T-helper 22 cell (primary cell): ENCODE data around the gene MED27.

Experiments used
- DNase-seq: peaks from one replicate; pipeline ENCODE4 v3.0.0-alpha.2; 2020; ENCODE audit warnings: low read depth

Gene MED27

DNA sequence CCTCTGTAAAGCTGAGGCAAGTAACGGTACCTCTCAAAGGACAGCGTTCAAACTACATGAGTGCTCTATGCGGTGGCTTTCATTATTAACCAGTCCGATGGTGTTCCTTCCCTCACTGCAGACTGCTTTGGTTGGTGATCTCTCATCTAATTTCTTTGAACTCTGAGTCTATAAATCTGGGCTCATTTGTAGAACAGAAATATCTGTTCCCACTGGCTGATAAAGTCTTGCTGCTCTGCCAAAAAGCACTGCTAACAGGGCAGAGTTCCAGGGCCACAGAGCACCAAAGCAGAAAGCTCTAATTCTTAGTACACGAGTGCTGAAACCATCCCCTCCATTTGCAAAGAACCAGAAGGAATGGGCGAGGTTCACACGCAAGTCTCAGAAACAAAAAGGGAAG is 81.9 kb downstream of the MED27 start:
- no peak for DNase-seq

DNA sequence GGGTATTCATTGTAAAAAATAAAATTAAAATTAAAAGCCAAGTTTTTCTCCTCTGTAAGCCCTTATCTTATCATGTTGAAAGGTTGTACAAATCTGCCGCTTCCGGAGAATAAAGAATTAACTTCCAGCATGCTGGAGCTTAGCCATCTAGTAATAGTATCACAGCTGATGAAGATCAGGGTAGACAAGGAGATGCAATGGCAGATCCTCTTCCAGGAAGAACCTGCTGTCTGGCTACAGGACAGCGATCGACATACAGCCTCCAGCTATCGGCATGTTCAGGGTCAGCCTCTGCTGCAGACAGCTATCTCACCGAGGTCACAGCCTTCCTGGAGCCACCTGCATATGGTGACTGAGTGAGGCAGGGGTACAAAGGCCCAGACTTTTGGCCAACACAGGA is 82.6 kb downstream of the MED27 start:
- DNase-seq = no peak

GRCh38 chr9:131995382-131995781 is 84.3 kb downstream of the MED27 start:
- DNase-seq = no peak

DNA sequence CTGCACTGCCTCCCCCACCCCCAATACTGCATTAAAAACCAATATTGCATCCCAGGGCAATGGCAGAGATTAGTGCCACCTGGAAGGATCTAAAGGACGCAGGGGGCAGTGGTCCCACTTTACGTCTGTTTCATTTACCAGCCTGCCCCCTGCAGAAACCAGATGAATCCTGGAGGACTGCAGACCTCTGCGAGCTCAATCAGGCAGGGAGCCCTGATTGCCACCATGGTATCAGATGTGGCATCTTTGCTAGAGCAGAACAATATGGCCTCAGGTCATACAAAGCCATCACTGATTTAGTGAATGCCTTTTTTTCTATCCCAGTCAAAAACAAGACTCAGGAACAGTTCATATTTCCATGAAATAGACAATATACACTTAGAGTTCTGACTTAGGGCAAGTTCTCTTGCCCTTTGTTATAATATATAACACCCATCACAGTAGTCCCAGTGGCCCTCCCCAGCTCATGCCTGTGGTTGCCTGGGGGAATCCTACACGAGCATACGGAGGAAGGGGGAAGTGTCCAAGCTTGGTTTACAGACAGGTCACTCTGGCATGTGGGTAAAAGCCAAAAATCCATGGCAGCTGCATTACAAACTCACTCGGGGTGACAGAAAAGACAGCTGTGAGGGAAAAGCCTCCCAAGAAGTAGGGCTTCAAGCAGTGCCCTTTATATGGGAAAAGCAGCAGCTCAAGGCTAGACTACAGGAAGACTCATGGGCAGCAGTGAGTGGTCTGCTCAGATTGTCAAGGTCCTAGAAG is 85.1 kb downstream of the MED27 start:
- no peak for DNase-seq

DNA sequence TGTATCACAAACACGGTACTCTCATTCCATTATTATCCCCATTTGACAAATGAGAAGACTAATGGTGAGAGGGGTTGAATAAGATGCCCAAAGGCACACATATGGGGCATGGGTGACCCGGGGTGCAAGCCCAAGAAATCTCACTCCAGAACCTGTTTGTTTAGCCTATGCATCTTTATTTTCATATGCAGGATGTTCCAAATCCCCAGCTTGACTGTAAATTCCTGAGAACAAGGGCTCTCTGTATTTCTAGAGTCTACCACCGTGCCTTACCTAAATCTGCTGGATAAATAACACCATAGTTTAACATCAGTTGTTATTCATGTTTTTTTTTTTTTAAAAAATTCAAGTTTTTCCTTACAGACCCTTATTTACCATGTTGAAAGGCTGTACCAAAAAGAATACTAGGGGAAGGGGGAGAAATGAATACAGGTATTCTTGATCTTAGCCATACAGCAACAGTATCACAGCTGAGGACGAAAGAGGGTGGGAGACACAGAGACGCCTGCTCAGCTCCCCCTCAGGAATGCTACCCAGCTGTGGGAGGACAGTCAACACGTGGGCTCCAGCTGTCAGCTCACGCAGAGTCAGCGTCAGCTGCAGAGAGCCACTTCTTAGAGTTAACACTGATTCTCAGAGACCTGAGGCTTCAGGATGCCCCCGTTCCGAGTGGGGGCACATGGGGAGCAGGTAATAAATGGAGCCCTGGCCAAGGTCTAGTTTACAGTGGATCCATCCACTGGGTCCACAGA is 86.6 kb downstream of the MED27 start:
- no peak for DNase-seq

DNA sequence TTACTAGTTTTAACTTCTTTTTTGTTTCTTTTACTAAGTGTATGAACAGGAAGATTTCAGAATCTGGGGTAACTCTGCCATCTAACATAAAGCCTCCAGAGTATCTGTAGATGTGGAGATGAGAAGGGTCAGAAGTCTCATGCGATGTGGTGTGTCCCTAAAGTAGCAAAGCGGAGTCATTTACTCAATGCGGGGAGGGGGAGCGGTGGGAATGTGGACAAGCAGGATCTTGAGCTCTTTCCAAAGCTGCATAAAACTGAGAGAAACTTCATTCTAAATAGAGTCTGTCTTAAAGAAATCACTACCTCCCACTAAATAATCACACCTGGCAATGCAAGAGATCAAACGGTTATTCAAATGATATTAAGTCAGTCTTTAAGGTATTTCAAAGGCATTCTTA is 92.4 kb downstream of the MED27 start:
- no peak for DNase-seq

DNA sequence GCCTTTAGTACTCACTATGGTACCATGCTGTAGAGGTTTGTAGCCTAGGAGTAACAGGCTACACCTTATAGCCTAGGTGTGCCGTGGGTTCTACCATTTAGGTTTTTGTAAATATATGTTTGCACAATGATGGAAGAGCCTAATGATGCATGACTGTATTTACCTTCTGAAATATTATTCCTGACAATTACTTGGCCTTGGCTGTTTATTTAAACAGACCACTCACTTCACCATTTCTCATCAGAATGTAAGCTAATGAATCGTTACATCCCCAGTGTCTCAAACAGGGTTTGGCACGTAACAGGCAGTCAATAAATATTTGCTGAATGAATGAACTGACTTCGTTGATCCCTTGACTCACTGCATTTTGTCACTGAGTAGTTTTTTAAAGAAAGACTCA is 93.1 kb downstream of the MED27 start:
- no peak for DNase-seq

DNA sequence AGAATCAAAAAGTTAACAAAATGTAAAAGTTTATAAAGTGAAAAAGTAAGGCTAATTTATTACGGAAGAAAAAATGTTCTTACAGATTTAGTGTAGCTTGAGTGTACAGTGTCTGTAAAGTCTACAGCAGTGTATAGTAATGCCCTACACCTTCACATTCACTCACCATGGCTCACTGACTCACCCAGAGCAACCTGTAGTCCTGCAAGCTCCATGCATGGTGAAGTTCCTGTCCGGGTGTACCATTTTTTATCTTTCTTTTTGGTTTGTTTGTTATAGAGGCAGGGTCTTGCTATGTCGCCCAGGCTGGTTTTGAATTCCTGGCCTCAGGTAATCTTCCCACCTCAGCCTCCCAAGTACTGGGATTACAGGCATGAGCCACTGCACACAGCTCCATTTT is 93.6 kb downstream of the MED27 start:
- no peak for DNase-seq

GRCh38 chr9:131984564-131984963 is 95.1 kb downstream of the MED27 start:
- no peak for DNase-seq

DNA sequence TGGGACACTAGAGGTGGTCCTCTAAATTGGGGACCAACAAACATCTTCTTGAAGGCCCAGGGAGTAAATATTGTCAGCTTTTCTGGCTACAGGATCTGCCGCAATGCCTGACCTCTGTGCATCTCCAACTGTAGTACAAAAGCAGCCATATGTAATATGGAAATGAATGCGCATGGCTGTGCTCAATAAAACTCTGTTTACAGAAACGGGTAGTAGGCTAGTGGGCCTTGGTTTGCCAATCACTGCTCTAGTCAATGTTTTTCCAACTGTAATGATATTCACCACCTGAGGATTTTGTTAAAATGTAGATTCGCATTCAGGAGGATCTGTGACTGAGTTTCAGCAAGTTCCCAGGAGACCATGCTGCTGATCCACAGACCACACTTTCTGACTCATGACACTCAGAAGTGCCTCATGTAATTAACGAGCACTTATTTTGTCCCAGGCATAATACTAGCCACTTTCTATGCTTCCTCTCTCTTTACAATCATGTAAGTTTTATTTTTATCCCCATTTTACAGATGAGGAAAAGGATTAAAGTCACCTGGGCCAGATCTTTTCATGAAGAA is 96.9 kb downstream of the MED27 start:
- no peak for DNase-seq

- DNase-seq = no peak
Observed at GRCh38 chr9:131982102-131982501, 97.6 kb downstream of the MED27 start.

DNA sequence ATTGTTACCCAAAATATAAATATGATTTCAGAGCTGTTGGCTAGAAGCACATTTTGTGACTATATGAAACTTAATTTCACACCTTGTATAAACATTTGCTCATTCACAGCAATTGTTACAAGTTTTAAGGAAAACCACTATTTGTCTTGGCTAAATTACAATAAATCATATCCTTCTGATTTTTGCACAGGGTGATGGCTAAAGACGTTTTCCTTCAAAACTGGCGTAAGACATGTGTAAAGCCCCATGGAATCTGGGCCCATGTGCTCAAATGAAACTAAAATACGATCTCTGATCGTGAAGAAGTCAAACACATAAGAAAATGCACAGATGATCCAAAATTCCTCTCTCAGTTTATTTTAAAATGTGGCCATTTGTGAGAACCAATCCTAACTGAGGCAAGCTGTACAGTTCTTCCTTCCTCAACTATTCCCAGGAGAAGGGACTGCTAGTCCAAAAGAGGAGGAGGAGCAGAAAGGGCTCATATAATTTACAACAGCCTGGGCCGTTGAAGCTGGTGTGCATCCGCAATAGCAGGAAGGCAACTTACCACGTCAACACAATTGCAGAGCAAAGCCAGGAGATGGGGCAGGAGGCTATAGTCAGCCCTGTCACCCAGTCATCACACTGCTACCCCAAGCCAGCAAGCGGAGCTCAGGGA is 98.4 kb downstream of the MED27 start:
- no peak for DNase-seq

- DNase-seq = no peak
Observed at GRCh38 chr9:131980267-131981016, 99.2 kb downstream of the MED27 start.

DNA sequence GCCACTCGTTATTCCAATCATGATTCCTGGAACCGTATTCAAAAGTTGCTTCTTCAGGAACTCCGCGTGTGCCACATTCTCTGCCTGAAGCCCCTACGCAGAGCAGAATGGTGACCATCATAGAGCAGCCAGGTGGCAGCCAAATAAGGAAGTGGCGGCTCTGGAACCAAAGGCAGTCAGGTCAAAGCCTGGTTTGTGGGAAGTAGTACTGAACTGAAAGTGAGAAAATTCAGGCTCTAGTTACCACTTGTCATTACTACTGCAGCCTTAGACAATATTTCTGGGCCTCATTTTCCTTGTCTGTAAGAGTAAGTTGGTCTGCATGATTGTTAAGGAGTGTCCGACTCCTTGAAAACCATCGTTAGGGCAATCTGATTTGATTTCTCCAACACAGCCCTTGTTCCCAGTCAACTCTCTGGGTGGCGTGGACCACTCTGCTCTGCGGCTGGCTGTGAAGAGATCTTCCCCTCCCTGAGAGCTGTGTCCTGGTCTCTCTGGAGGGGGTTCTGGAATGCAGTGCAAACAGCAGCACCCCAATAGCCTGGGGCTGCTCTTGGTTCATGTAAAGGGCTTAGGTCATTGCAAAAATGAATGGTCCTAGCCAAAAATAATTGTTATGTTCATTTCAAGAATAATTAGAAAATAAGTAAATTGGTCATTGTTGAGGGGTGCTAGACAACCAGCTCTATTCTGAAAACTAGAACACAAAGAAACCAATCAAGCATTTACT is 102.4 kb downstream of the MED27 start:
- no peak for DNase-seq

DNA sequence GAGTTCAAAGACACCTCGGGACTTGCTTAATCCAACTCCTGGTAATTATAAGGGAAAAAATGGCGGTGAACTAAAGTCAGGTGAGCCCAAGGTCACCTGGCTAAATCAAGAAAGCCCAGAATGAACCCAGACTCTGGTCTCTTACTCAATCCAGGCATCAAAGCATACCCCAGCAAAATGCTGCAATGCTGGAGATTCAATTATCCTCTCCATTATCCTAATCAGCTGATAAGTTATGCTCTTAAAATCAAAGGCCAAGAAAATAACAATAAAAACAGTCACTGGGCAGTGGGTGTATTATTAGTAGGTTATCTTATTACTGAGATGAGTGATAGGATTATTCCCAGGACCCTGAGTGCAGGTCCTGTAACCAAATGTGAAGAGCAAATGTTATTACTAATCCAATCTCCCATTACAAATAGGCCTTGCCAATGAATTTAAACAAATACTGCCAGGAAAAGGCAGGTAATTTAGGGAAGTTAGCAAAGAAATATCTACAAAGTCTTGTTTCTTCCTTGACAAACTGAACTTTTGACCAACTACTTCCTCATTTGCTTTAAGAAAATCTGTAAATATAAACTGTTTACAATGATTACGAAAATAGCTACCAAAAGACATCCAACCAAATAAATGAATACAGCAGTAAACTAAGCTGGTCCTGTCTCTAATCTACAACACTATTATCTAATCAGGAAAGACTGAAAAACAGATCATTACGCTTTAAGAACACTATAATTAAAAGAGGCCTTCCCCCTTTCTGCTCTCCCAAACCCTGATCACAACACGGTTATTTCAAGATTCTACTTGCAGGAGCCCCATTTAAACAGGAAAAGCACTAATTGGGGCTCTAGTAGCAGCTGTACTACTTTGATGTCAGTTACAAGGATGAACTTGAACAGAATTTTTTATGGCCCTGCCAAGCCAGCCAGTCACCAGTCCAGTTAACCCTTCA is 103.2 kb downstream of the MED27 start:
- DNase-seq = no peak

GRCh38 chr9:131972889-131973288 is 106.8 kb downstream of the MED27 start:
- DNase-seq = no peak

GRCh38 chr9:131971482-131972074 is 108.1 kb downstream of the MED27 start:
- no peak for DNase-seq

DNA sequence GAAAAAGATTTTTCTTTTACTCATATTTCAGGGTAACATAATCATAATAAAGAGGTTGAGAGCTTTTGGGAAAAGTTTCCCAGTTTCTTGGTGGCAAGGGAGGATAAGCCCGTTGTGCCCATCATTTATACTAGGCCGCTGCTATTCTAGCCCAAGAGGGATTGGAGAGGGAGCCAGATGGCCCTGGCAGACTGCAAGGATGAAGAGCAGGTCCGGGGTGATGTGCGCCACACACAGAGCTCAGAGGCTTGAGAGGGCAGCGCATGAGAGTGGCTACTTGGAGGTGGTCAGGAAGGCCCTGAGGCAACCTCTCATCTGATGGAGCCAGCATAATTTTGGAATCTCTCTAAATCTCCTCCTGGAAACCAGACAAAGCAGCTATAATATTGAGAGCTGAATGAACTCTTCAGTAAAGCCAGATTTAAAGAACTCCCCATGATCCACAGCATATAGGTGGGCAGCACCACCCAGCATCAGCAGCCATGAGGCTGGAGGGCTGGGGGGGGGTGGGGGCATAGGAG is 110.1 kb downstream of the MED27 start:
- no peak for DNase-seq

- DNase-seq = no peak
Observed at GRCh38 chr9:131968632-131969031, 111.0 kb downstream of the MED27 start.

DNA sequence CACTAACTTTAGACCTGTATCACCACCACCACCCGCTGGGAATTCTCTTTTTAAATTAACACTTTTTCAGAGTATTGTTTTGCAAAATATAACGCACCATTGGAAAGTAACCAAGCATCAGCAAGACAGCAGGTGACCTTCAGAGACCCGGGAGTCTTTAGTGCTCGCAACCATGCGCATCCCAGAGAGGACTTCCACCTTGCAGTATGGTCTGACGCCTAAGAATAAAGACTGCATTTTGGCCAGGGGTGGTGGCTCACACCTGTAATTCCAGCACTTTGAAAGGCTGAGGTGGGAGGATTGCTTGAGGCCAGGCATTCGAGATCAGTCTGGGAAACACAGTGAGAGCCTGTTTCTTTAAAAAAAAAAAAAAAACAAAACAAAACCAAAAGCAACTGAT is 113.8 kb downstream of the MED27 start:
- DNase-seq = no peak
